GM21737 (cell line): ENCODE data around the gene MTCP1.

Source experiments
- ATAC-seq: cut with Tn5 transposase; IDR thresholded peaks from one replicate; pipeline ENCODE4 v1.9.1; 2021; ENCODE audit warnings: mild to moderate bottlenecking, moderate library complexity; ENCODE audit not compliant: unreplicated experiment

Gene MTCP1

GRCh38 chrX:155070975-155071693 is at the start of gene MTCP1, which contains the start of the genes BRCC3 and CMC4:
MTCP1 (minus strand) TSS chrX:155071136; CDS start chrX:155066010, 5,126 bp downstream.
BRCC3 (plus strand) TSS chrX:155071508; CDS start chrX:155071528, 20 bp downstream.
CMC4 (minus strand) TSS chrX:155071136; CDS start chrX:155064023, 7,113 bp downstream.
- ATAC-seq = peak; percentile 89

- ATAC-seq = no peak
Observed at GRCh38 chrX:155115174-155115819, 44.4 kb upstream of the MTCP1 start.

GRCh38 chrX:155113097-155113496 is 42.2 kb upstream of the MTCP1 start:
- ATAC-seq = no peak

- ATAC-seq = no peak
Observed at GRCh38 chrX:155112171-155112570, 41.2 kb upstream of the MTCP1 start.

- ATAC-seq = no peak
Observed at GRCh38 chrX:155108427-155108826, 37.5 kb upstream of the MTCP1 start.

- ATAC-seq = no peak
Observed at GRCh38 chrX:155105919-155106318, 35.0 kb upstream of the MTCP1 start.

GRCh38 chrX:155094468-155095061 is 23.6 kb upstream of the MTCP1 start:
- no peak for ATAC-seq

GRCh38 chrX:155086961-155087735 is 16.2 kb upstream of the MTCP1 start:
- no peak for ATAC-seq

- ATAC-seq = no peak
Observed at GRCh38 chrX:155086202-155086840, 15.4 kb upstream of the MTCP1 start.

GRCh38 chrX:155071694-155072280 is 851 bp upstream of the MTCP1 start:
- ATAC-seq = peak; percentile 13

- ATAC-seq = peak; percentile 22
Observed at GRCh38 chrX:155070663-155070974, 317 bp downstream of the MTCP1 start.

- no peak for ATAC-seq
Observed at GRCh38 chrX:155070038-155070437, 898 bp downstream of the MTCP1 start.

- ATAC-seq = no peak
Observed at GRCh38 chrX:155069414-155069813, 1.5 kb downstream of the MTCP1 start.

- ATAC-seq = no peak
Observed at GRCh38 chrX:155068165-155068564, 2.8 kb downstream of the MTCP1 start.

GRCh38 chrX:155065035-155065734 is 5.8 kb downstream of the MTCP1 start:
- no peak for ATAC-seq

- no peak for ATAC-seq
Observed at GRCh38 chrX:155061760-155062159, 9.2 kb downstream of the MTCP1 start.

GRCh38 chrX:155056877-155057792 is 13.8 kb downstream of the MTCP1 start:
- ATAC-seq = peak; percentile 70

- no peak for ATAC-seq
Observed at GRCh38 chrX:155056471-155056870, 14.5 kb downstream of the MTCP1 start.

- no peak for ATAC-seq
Observed at GRCh38 chrX:155055494-155055893, 15.4 kb downstream of the MTCP1 start.
